Measurements from ENCODE around the gene RBMS3. TPM values are rescaled to one million over a fixed set of nuclear protein-coding genes. Genes with fewer than 3 reads are reported as not detected.
"Not testable (repeated sequence)": the region's sequence is repeated elsewhere in the genome, so short reads cannot be mapped to it uniquely, and the experiment has no call there.

RBMS3 gene
- total RNA-seq, 1 experiment from 2014 or later, result 0.42 TPM

- H3K9me2 ChIP-seq (ENCODE audit: insufficient read depth), result no peaks in the 10 kb centered on the region
- H3K27me3 ChIP-seq (ENCODE audit: insufficient read depth, low read length), result no peaks in the 10 kb centered on the region
- H3K4me1 ChIP-seq (ENCODE audit: control insufficient read depth in 1 of 2, insufficient read depth in 2 of 2, low read length in 2 of 2), result no peaks in the 10 kb centered on the region
- no TSS peak for BruUV-seq (replicated peaks)
- ChIA-PET CTCF (no interaction called here), POLR2A (no interaction called here), RAD21 (ENCODE audit: low non-redundant PET in 1 of 2, low total read pairs in 2 of 2, uncharacterized antibody in 2 of 2, unreplicated experiment in 2 of 2) (no interaction called here)
- no peak for ATAC-seq
- no peak for DNase-seq (ENCODE audit: low read depth, low spot score)
- intact Hi-C loops (cut with micrococcal nuclease), result no loop called here
- H3K4me2 ChIP-seq (ENCODE audit: low read length), result no peak overlapping the region
- no peak overlapping the region for H3K9ac ChIP-seq (ENCODE audit: low read length)
- TF ChIP-seq POLR2AphosphoS5 (IDR thresholded peaks at IDR 0.05; ENCODE audit: low read depth, low read length) (no peak), EZH2phosphoT487 (IDR thresholded peaks at IDR 0.05; ENCODE audit: borderline replicate concordance) (no peak), CTCF (IDR thresholded peaks at IDR 0.05 in 2 of 3, conservative IDR thresholded peaks at IDR 0.05 in 1 of 3; ENCODE audit: borderline replicate concordance in 1 of 3, insufficient read depth in 1 of 3, low read depth in 2 of 3, low read length in 2 of 3) (no peak), POLR2A (IDR thresholded peaks at IDR 0.05; ENCODE audit: borderline replicate concordance, extremely low read depth, insufficient read depth, insufficient read length) (no peak), EGR1 (IDR thresholded peaks at IDR 0.05; ENCODE audit: low read depth) (no peak), CEBPB (IDR thresholded peaks at IDR 0.05; ENCODE audit: low read depth) (no peak), SIN3A (IDR thresholded peaks at IDR 0.05; ENCODE audit: low read depth) (no peak)
- TF ChIP-seq, protein P1, sequence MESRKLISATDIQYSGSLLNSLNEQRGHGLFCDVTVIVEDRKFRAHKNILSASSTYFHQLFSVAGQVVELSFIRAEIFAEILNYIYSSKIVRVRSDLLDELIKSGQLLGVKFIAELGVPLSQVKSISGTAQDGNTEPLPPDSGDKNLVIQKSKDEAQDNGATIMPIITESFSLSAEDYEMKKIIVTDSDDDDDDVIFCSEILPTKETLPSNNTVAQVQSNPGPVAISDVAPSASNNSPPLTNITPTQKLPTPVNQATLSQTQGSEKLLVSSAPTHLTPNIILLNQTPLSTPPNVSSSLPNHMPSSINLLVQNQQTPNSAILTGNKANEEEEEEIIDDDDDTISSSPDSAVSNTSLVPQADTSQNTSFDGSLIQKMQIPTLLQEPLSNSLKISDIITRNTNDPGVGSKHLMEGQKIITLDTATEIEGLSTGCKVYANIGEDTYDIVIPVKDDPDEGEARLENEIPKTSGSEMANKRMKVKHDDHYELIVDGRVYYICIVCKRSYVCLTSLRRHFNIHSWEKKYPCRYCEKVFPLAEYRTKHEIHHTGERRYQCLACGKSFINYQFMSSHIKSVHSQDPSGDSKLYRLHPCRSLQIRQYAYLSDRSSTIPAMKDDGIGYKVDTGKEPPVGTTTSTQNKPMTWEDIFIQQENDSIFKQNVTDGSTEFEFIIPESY (IDR thresholded peaks at IDR 0.05; ENCODE audit: extremely low read depth, insufficient replicate concordance, low read length), result no peak
- no peaks in the 10 kb centered on the region for H3K36me3 ChIP-seq (ENCODE audit: control insufficient read depth in 1 of 2, insufficient read depth in 2 of 2, low read length in 2 of 2)
- H3K9me3 ChIP-seq (ENCODE audit: control insufficient read depth in 1 of 2, insufficient read depth in 1 of 2, low read depth in 1 of 2, low read length in 2 of 2), result no peaks in the 10 kb centered on the region
- no peaks in the 10 kb centered on the region for H4K20me1 ChIP-seq (ENCODE audit: insufficient read depth)
- no peak overlapping the region for H2AFZ ChIP-seq (ENCODE audit: low read depth, low read length, poor library complexity, severe bottlenecking)
- no peak overlapping the region for H3K27ac ChIP-seq (ENCODE audit: low read depth, low read length)
- no peak overlapping the region for H3K4me3 ChIP-seq (replicated peaks in 1 of 2; ENCODE audit: low read depth in 1 of 2, low read length in 2 of 2)
- no peaks in the 10 kb centered on the region for H3K79me2 ChIP-seq (ENCODE audit: insufficient read depth, low read length)
These were observed 524.9 kb downstream of the RBMS3 start for GRCh38 chr3:29805757-29806156.

DNA sequence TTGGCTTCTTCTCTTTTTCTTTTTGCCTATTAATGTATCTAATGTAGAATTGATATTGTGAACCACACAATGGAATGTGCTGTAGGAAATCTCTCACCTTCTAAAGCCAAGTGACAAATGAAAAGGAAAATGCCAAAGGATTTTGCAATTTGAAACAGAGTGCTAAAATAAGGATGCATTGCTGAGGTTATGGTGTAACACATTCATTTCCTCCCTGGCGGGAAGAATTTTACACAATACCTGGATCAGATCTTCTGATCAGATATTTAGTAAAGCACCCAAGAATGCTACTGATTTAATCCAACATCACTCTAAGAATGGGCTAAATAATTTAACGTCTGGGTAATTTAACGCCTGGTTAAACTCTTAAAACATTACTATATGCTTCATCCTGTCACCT, 527.5 kb downstream of the RBMS3 start:
- H3K4me1 ChIP-seq (ENCODE audit: control insufficient read depth in 1 of 2, insufficient read depth in 2 of 2, low read length in 2 of 2); H3K36me3 ChIP-seq (ENCODE audit: control insufficient read depth in 1 of 2, insufficient read depth in 2 of 2, low read length in 2 of 2); H3K9ac ChIP-seq (ENCODE audit: low read length); H3K4me3 ChIP-seq (replicated peaks in 1 of 2; ENCODE audit: low read depth in 1 of 2, low read length in 2 of 2); H3K27me3 ChIP-seq (ENCODE audit: insufficient read depth, low read length); BruUV-seq (replicated peaks); H3K9me2 ChIP-seq (ENCODE audit: insufficient read depth); CTCF ChIA-PET; RAD21 ChIA-PET (ENCODE audit: low non-redundant PET in 1 of 2, low total read pairs in 2 of 2, uncharacterized antibody in 2 of 2, unreplicated experiment in 2 of 2); H4K20me1 ChIP-seq (ENCODE audit: insufficient read depth); intact Hi-C loops (cut with micrococcal nuclease); H3K79me2 ChIP-seq (ENCODE audit: insufficient read depth, low read length); H3K9me3 ChIP-seq (ENCODE audit: control insufficient read depth in 1 of 2, insufficient read depth in 1 of 2, low read depth in 1 of 2, low read length in 2 of 2); H3K4me2 ChIP-seq (ENCODE audit: low read length); POLR2A ChIA-PET; DNase-seq (ENCODE audit: low read depth, low spot score); H2AFZ ChIP-seq (ENCODE audit: low read depth, low read length, poor library complexity, severe bottlenecking); H3K27ac ChIP-seq (ENCODE audit: low read depth, low read length); ATAC-seq: not testable (repeated sequence)

All from HCT116 (cell line).